SU-DHL-6 (cell line): ENCODE measurements around the gene ANXA10.

Source experiments
- CTCF ChIP-seq: fragments of 200-600 bp; sonication (generic); IDR thresholded peaks from one replicate; pipeline ENCODE4 v1.5.1; 2017; ENCODE audit warnings: antibody characterized with exemption, mild to moderate bottlenecking, low read length, moderate library complexity; ENCODE audit not compliant: insufficient read depth, poor library complexity, severe bottlenecking
- EZH2phosphoT487 ChIP-seq: fragments of 200-600 bp; sonication (generic), shearing (Covaris generic); conservative IDR thresholded peaks from 2 replicates; pipeline ENCODE4 v1.6.1; 2018; ENCODE audit warnings: mild to moderate bottlenecking, antibody characterized with exemption, low read length, moderate library complexity, mixed read lengths

- TF ChIP-seq CTCF (no peak), EZH2phosphoT487 (no peak)
Observed at GRCh38 chr4:168119100-168119499, 26.8 kb downstream of the ANXA10 start.
